Naive thymus-derived CD4-positive, alpha-beta T cell (primary cell): ENCODE measurements around the gene MECP2. TPM values are rescaled to one million over a fixed set of nuclear protein-coding genes. Genes with fewer than 3 reads are reported as not detected.

ENCODE experiments used
- ATAC-seq: fragments of 150-1000 bp; cut with Tn5 transposase; 2 replicates; pipeline ENCODE4 v1.10.0; 2021; ENCODE audit warnings: mild to moderate bottlenecking, moderate library complexity
- CTCF ChIA-PET: fragments of 350-600 bp; sonication (Branson Sonifier 250); formaldehyde crosslinking; loops from one replicate; lab custom pipeline; 2021; ENCODE audit warnings: antibody characterized with exemption; lab: Charles Lee
- POLR2A ChIA-PET: fragments of 350-600 bp; sonication (Branson Sonifier 250); formaldehyde crosslinking; loops from one replicate; lab custom pipeline; 2021; ENCODE audit warnings: antibody characterized with exemption, inconsistent platforms; lab: Charles Lee
- DNase-seq, 9 donors: peaks; one replicate each; pipeline versions ENCODE4 v3.0.0 to v3.0.0-alpha.2; 2020 to 2022; ENCODE audit warnings: mixed read lengths in 1 of 9
- H3K27ac ChIP-seq: one replicate; pipeline ENCODE4 v1.7.0; 2013; ENCODE audit warnings: mild to moderate bottlenecking, low read depth, low read length, moderate library complexity
- H3K27me3 ChIP-seq, 2 donors: one replicate each; pipeline ENCODE4 v1.7.0; 2013; ENCODE audit warnings: low read length in 2 of 2, mild to moderate bottlenecking in 2 of 2, moderate library complexity in 2 of 2; ENCODE audit not compliant: control insufficient read depth in 2 of 2, insufficient read depth in 2 of 2
- H3K36me3 ChIP-seq, 3 experiments: 1 replicate in 2 of 3; 2 replicates in 1 of 3; pipeline ENCODE4 v1.7.0; 2013; ENCODE audit warnings: low read length in 3 of 3, mild to moderate bottlenecking in 3 of 3, moderate library complexity in 1 of 3; ENCODE audit not compliant: insufficient read depth in 3 of 3, control insufficient read depth in 2 of 3
- H3K4me1 ChIP-seq, 2 donors: one replicate each; pipeline ENCODE4 v1.7.0; 2013; ENCODE audit warnings: low read length in 2 of 2, mild to moderate bottlenecking in 2 of 2, moderate library complexity in 1 of 2; ENCODE audit not compliant: control insufficient read depth in 2 of 2, insufficient read depth in 2 of 2
- H3K4me3 ChIP-seq: 2 replicates; pipeline ENCODE4 v1.7.0; 2013; ENCODE audit warnings: mild to moderate bottlenecking, low read length
- H3K9me3 ChIP-seq, 3 experiments: 1 replicate in 2 of 3; 2 replicates in 1 of 3; pipeline ENCODE4 v1.7.0; 2013; ENCODE audit warnings: low read length in 3 of 3; ENCODE audit not compliant: control insufficient read depth in 2 of 3
- H3K27ac Mint-ChIP-seq, 9 donors: one replicate each; pipeline ENCODE4 v1.8.0; 2020 to 2022; ENCODE audit warnings: mixed read lengths in 9 of 9, mild to moderate bottlenecking in 8 of 9, moderate library complexity in 5 of 9, inconsistent platforms in 2 of 9
- H3K27me3 Mint-ChIP-seq, 5 donors: one replicate each; pipeline ENCODE4 v1.8.0; 2021 to 2022; ENCODE audit warnings: mixed read lengths in 5 of 5, mild to moderate bottlenecking in 1 of 5
- H3K36me3 Mint-ChIP-seq, 5 donors: one replicate each; pipeline ENCODE4 v1.8.0; 2020 to 2022; ENCODE audit warnings: mixed read lengths in 5 of 5, mild to moderate bottlenecking in 3 of 5, inconsistent platforms in 1 of 5
- H3K4me1 Mint-ChIP-seq, 7 donors: one replicate each; pipeline ENCODE4 v1.8.0; 2020 to 2022; ENCODE audit warnings: mixed read lengths in 7 of 7, mild to moderate bottlenecking in 3 of 7, inconsistent platforms in 1 of 7
- H3K4me3 Mint-ChIP-seq, 10 donors: one replicate each; pipeline ENCODE4 v1.8.0; 2020 to 2022; ENCODE audit warnings: mild to moderate bottlenecking in 10 of 10, mixed read lengths in 10 of 10, moderate library complexity in 6 of 10, inconsistent platforms in 2 of 10
- H3K9me3 Mint-ChIP-seq, 11 donors: one replicate each; pipeline ENCODE4 v1.8.0; 2020 to 2022; ENCODE audit warnings: mixed read lengths in 11 of 11, mild to moderate bottlenecking in 4 of 11, inconsistent platforms in 1 of 11, moderate library complexity in 1 of 11
- intact Hi-C, 2 donors: fragments of 100-400 bp; cut with micrococcal nuclease; formaldehyde crosslinking; loops; one replicate each; pipeline ENCODE4 v1.15.1; 2023
- polyA plus RNA-seq, 2 donors: library from polyadenylated mRNA; unstranded; fragments of 300-500 nt; fragmentation: Illumina TruSeq; gene quantifications; one replicate each; pipeline ENCODE4 v1.2.3, GENCODE V29; 2021
- total RNA-seq, 6 experiments: library from RNA in 5 of 6; stranded (reverse) in 5 of 6; gene quantifications; 1 replicate in 5 of 6; 2 replicates in 1 of 6; pipeline ENCODE4 v1.2.3 and lab custom pipeline; 2021 to 2026

The MECP2 gene
- total and polyA plus RNA-seq, 7 experiments from 2014 or later, result 12.1 to 155 (median 97.9) TPM

GRCh38 chrX:154116426-154117211, 19.1 kb upstream of the MECP2 start:
- Mint-ChIP-seq H3K4me1 (peaks cover 0 to 14% (median 7%) of the 10 kb centered on the region in 7 donors), H3K4me3 (peak overlapping the region in 1 of 10 donors; percentile 59), H3K27me3 (peaks cover 0 to 14% (median 0%) of the 10 kb centered on the region in 5 donors), H3K36me3 (peaks cover 0 to under 1% (median 0%) of the 10 kb centered on the region in 5 donors), H3K9me3 (peaks cover 0 to 9% (median 0%) of the 10 kb centered on the region in 11 donors), H3K27ac (no peak overlapping the region)
- Histone ChIP-seq H3K27ac (no peak overlapping the region), H3K27me3 (no peaks in the 10 kb centered on the region), H3K4me1 (peaks cover 0 to 3% of the 10 kb centered on the region in 2 donors), H3K4me3 (no peak overlapping the region), H3K36me3 (no peaks in the 10 kb centered on the region), H3K9me3 (no peaks in the 10 kb centered on the region)
- intact Hi-C loops, result no loop called here
- POLR2A ChIA-PET, result interaction anchor here (0.8 to 1.6 kb wide), 2 partner anchors 9 to 10 kb away, joined by 4 read pairs; no protein-coding TSS in a partner anchor
- CTCF ChIA-PET, result no interaction called here
- ATAC-seq (no peak), DNase-seq (no peak)

- POLR2A ChIA-PET, result interaction anchor here (0.8 kb wide), 1 partner anchor 10 kb away, joined by 4 read pairs; no protein-coding TSS in a partner anchor
- Histone ChIP-seq H3K36me3 (no peaks in the 10 kb centered on the region), H3K27me3 (no peaks in the 10 kb centered on the region), H3K9me3 (no peaks in the 10 kb centered on the region), H3K27ac (no peak overlapping the region), H3K4me3 (no peak overlapping the region), H3K4me1 (peaks cover 0 to 3% of the 10 kb centered on the region in 2 donors)
- peak overlapping the region in 2 of 9 donors; percentile 47 to 73 for H3K27ac Mint-ChIP-seq
- peaks cover 0 to 9% (median 0%) of the 10 kb centered on the region in 11 donors for H3K9me3 Mint-ChIP-seq
- H3K27me3 Mint-ChIP-seq, result peaks cover 0 to 14% (median 0%) of the 10 kb centered on the region in 5 donors
- DNase-seq (no peak), ATAC-seq (no peak)
- CTCF ChIA-PET, result no interaction called here
- intact Hi-C loops, result no loop called here
- H3K4me3 Mint-ChIP-seq, result no peak overlapping the region
- peaks cover 0 to 14% (median 6%) of the 10 kb centered on the region in 7 donors for H3K4me1 Mint-ChIP-seq
- peaks cover 0 to 1% (median 0%) of the 10 kb centered on the region in 5 donors for H3K36me3 Mint-ChIP-seq
These were observed 18.2 kb upstream of the MECP2 start for GRCh38 chrX:154115750-154116149.

GRCh38 chrX:154115071-154115470, 17.6 kb upstream of the MECP2 start:
- no peak overlapping the region for H3K4me3 ChIP-seq
- H3K4me1 ChIP-seq, result peaks cover 0 to 3% of the 10 kb centered on the region in 2 donors
- peaks cover 0 to 14% (median 0%) of the 10 kb centered on the region in 5 donors for H3K27me3 Mint-ChIP-seq
- no peak overlapping the region for H3K27ac ChIP-seq
- H3K9me3 ChIP-seq, result no peaks in the 10 kb centered on the region
- H3K36me3 ChIP-seq, result no peaks in the 10 kb centered on the region
- intact Hi-C loops, result no loop called here
- peak overlapping the region in 5 of 10 donors; percentile 18 to 55 (median 25) for H3K4me3 Mint-ChIP-seq
- H3K9me3 Mint-ChIP-seq, result peaks cover 0 to 3% (median 0%) of the 10 kb centered on the region in 11 donors
- POLR2A ChIA-PET, result no interaction called here
- CTCF ChIA-PET, result no interaction called here
- H3K4me1 Mint-ChIP-seq, result peaks cover 0 to 14% (median 6%) of the 10 kb centered on the region in 7 donors
- ATAC-seq, result no peak
- DNase-seq, result peak in 1 of 9 donors; percentile 13
- no peaks in the 10 kb centered on the region for H3K27me3 ChIP-seq
- H3K27ac Mint-ChIP-seq, result peak overlapping the region in 7 of 9 donors; percentile 43 to 87 (median 66)
- peaks cover 0 to 1% (median 0%) of the 10 kb centered on the region in 5 donors for H3K36me3 Mint-ChIP-seq

- Mint-ChIP-seq H3K36me3 (peaks cover 0 to 1% (median 0%) of the 10 kb centered on the region in 5 donors), H3K4me3 (peak overlapping the region in 4 of 10 donors; percentile 25 to 55 (median 36)), H3K4me1 (peaks cover 0 to 14% (median 6%) of the 10 kb centered on the region in 7 donors), H3K9me3 (peaks cover 0 to 3% (median 0%) of the 10 kb centered on the region in 11 donors), H3K27me3 (peaks cover 0 to 14% (median 0%) of the 10 kb centered on the region in 5 donors), H3K27ac (peak overlapping the region in 7 of 9 donors; percentile 43 to 87 (median 66))
- Histone ChIP-seq H3K36me3 (no peaks in the 10 kb centered on the region), H3K9me3 (no peaks in the 10 kb centered on the region), H3K4me3 (no peak overlapping the region), H3K27ac (no peak overlapping the region), H3K4me1 (peaks cover 0 to 3% of the 10 kb centered on the region in 2 donors), H3K27me3 (no peaks in the 10 kb centered on the region)
- intact Hi-C loops, result no loop called here
- CTCF ChIA-PET, result no interaction called here
- no peak for DNase-seq
- ATAC-seq, result no peak
- POLR2A ChIA-PET, result no interaction called here
These were observed 17.1 kb upstream of the MECP2 start for GRCh38 chrX:154114652-154115051.

- POLR2A ChIA-PET, result no interaction called here
- no peaks in the 10 kb centered on the region for H3K27me3 ChIP-seq
- no peak for ATAC-seq
- Mint-ChIP-seq H3K27me3 (peaks cover 0 to 14% (median 0%) of the 10 kb centered on the region in 5 donors), H3K36me3 (peaks cover 0 to 1% (median 0%) of the 10 kb centered on the region in 5 donors), H3K27ac (no peak overlapping the region), H3K9me3 (peaks cover 0 to 3% (median 0%) of the 10 kb centered on the region in 11 donors), H3K4me1 (peaks cover 0 to 14% (median 6%) of the 10 kb centered on the region in 7 donors), H3K4me3 (no peak overlapping the region)
- H3K36me3 ChIP-seq, result no peaks in the 10 kb centered on the region
- no peak overlapping the region for H3K4me3 ChIP-seq
- no peaks in the 10 kb centered on the region for H3K9me3 ChIP-seq
- intact Hi-C loops, result no loop called here
- CTCF ChIA-PET, result no interaction called here
- peaks cover 0 to 3% of the 10 kb centered on the region in 2 donors for H3K4me1 ChIP-seq
- H3K27ac ChIP-seq, result no peak overlapping the region
- DNase-seq, result no peak
These were observed 16.2 kb upstream of the MECP2 start for GRCh38 chrX:154113729-154114128.

GRCh38 chrX:154098551-154098950, 1.0 kb upstream of the MECP2 start:
- H3K36me3 Mint-ChIP-seq, result peaks cover 0 to 8% (median 0%) of the 10 kb centered on the region in 5 donors
- peak overlapping the region; percentile 77 to 92 (median 87) for H3K27ac Mint-ChIP-seq
- ChIA-PET CTCF (no interaction called here), POLR2A (interaction anchor here (1.1 to 2.0 kb wide), 4 partner anchors 24 to 391 kb away, joined by 3 to 8 read pairs (median 4); no protein-coding TSS in a partner anchor)
- ATAC-seq (no peak), DNase-seq (no peak)
- no peak overlapping the region for H3K4me3 ChIP-seq
- peak overlapping the region; percentile 66 to 93 (median 84) for H3K4me3 Mint-ChIP-seq
- H3K9me3 ChIP-seq, result no peaks in the 10 kb centered on the region
- H3K4me1 ChIP-seq, result peaks cover 12 to 22% of the 10 kb centered on the region in 2 donors
- H3K4me1 Mint-ChIP-seq, result peaks cover 12 to 48% (median 33%) of the 10 kb centered on the region in 7 donors
- H3K27me3 ChIP-seq, result no peaks in the 10 kb centered on the region
- peak overlapping the region; percentile 84 for H3K27ac ChIP-seq
- peaks cover 0 to 4% (median 0%) of the 10 kb centered on the region in 11 donors for H3K9me3 Mint-ChIP-seq
- intact Hi-C loops, result loop anchor here (5.0 to 10.0 kb wide), 4 partner anchors 76 to 434 kb away; partner anchors contain the start of genes EMD (in 1 of the 2), FLNA (in 1 of the 2), HCFC1 (in 1 of the 2) and TMEM187 (in 1 of the 2)
- no peaks in the 10 kb centered on the region for H3K36me3 ChIP-seq
- peaks cover 0 to 4% (median 0%) of the 10 kb centered on the region in 5 donors for H3K27me3 Mint-ChIP-seq
